Measurements from ENCODE around the gene CTSD.

CTSD gene

GRCh38 chr11:1786466-1786865 is 22.7 kb upstream of the CTSD start:
- in situ Hi-C loops (cut with MboI; ENCODE audit: low pct_unique_long_range_greater_than_20kb, low sequenced_read_pairs, unreplicated experiment), result no loop called here
- no peak for DNase-seq (ENCODE audit: low spot score)
- TF ChIP-seq, protein P1, sequence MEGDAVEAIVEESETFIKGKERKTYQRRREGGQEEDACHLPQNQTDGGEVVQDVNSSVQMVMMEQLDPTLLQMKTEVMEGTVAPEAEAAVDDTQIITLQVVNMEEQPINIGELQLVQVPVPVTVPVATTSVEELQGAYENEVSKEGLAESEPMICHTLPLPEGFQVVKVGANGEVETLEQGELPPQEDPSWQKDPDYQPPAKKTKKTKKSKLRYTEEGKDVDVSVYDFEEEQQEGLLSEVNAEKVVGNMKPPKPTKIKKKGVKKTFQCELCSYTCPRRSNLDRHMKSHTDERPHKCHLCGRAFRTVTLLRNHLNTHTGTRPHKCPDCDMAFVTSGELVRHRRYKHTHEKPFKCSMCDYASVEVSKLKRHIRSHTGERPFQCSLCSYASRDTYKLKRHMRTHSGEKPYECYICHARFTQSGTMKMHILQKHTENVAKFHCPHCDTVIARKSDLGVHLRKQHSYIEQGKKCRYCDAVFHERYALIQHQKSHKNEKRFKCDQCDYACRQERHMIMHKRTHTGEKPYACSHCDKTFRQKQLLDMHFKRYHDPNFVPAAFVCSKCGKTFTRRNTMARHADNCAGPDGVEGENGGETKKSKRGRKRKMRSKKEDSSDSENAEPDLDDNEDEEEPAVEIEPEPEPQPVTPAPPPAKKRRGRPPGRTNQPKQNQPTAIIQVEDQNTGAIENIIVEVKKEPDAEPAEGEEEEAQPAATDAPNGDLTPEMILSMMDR (IDR thresholded peaks at IDR 0.05; ENCODE audit: extremely low read depth, insufficient read depth, missing control alignments), result no peak

DNA sequence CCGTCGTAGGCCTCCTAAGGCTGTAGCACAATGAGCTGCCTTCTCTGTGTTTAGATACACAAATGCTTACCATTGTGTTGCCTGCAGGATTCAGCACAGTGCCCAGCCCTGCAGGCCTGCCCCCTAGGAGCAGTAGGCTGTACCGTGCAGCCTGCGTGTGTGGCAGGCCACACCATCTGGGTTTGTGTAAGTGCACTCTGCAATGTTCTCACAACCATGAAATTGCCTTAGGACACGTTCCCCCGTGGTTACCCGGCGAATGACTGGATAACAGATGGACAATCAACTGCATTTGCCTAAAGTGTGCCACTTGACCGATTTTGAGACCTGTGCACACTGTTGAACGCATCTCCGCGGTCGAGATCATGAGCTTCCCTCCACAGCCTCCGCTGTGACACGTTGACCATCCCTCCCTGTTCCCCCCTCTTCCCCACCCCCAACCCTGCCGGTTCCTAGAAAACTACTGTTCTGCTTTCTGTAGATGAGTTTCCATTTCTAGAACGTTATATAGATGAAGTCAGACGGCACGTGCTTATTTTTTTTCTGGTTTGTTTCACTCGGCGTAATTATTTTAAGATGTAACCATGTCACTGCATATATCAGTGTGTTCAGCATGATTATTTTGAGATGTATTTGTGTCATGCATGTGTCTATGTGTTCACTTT is 22.2 kb upstream of the CTSD start:
- in situ Hi-C loops (cut with MboI; ENCODE audit: low pct_unique_long_range_greater_than_20kb, low sequenced_read_pairs, unreplicated experiment), result no loop called here
- no peak for DNase-seq (ENCODE audit: low spot score)
- TF ChIP-seq, protein P1 (IDR thresholded peaks at IDR 0.05; ENCODE audit: extremely low read depth, insufficient read depth, missing control alignments), result no peak

DNA sequence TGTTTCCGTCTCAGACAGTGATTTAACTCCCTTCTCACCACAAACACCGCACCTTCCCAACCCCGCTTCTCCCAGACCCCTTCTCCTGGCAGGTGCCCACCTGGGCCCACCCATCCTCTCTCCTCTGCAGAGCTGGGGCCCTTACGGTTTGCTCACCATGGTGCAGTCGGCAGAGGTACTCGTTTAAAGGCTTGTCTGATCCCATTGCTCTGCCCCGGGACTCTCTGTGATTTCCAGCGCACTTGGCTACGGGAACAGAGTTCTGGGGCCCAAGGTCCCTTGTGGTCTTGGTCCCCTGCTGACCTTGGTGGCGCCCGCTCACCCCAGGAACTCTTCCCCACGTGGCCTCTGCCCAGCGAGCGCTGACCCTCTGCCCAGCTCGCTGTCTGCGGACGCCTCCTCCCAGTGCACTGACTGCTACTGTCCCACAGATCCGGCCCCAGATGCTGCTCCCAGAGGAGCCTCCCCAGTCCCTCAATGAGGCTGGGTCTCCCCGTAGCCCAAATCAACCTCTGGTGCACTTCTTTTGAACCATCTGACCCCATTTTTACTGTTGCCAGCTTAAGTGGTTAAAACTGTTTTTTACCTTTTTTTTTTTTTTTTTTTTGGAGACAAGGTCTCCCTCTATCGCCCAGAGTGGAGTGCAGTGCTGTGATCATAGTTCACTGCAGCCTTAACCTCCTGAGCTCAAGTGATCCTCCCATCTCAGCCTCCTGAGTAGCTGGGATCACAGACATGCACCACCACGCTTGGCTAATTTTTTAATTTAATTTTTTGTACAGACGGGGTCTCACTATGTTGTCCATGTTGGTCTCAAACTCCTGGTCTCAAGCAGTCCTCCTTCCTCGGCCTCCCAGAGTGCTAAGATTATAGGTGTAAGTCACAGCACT is 21.3 kb upstream of the CTSD start:
- TF ChIP-seq, protein P1 (IDR thresholded peaks at IDR 0.05; ENCODE audit: extremely low read depth, insufficient read depth, missing control alignments), result no peak
- no peak for DNase-seq (ENCODE audit: low spot score)
- in situ Hi-C loops (cut with MboI; ENCODE audit: low pct_unique_long_range_greater_than_20kb, low sequenced_read_pairs, unreplicated experiment), result no loop called here

DNA sequence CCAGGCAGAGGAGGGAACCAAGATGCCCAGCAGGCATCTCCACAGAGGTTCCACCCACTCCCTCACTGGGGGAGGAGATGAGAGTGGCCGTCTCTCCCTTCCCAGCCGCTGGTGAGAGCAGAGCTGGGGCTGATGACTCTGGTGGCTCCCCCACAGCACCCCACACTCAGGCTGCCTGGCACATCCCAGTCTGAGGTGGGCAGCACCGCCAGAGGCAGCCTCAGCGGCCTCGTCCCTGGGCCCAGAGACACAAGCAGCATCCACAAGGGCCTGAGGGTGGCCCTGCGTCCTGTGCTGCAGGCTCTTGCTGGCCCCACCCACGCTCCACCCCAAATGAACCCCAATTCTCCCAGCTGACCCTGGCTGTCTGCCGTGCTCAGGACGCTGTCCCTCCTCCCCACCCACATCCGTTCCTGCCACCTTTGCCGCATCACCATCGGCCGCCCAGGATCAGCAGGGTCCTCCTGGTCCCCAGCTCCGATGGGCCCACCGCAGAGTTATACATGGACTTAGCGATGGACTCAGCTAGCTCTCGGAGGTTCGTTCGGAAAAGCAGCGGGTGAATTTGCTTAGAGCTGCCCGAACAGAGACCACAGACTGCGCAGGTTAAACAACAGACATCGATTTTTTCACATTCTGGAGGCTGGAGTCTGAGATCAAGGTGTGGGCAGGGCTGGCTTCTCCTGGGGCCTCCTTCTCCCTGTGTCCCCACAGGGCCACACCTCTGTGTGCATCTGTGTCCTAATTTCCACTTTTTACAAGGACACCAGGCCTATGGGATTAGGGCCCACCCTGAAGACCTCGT is 20.2 kb upstream of the CTSD start:
- TF ChIP-seq, protein P1 (IDR thresholded peaks at IDR 0.05; ENCODE audit: extremely low read depth, insufficient read depth, missing control alignments), result no peak
- in situ Hi-C loops (cut with MboI; ENCODE audit: low pct_unique_long_range_greater_than_20kb, low sequenced_read_pairs, unreplicated experiment), result no loop called here

GRCh38 chr11:1782831-1783724 is 19.4 kb upstream of the CTSD start:
- in situ Hi-C loops (cut with MboI; ENCODE audit: low pct_unique_long_range_greater_than_20kb, low sequenced_read_pairs, unreplicated experiment), result no loop called here
- no peak for DNase-seq (ENCODE audit: low spot score)

More for the DNA sequence above, 20.2 kb upstream of the CTSD start:
- no peak for DNase-seq (ENCODE audit: low spot score)

More at GRCh38 chr11:1782831-1783724, 19.4 kb upstream of the CTSD start:
- TF ChIP-seq, protein P1 (IDR thresholded peaks at IDR 0.05; ENCODE audit: extremely low read depth, insufficient read depth, missing control alignments), result no peak
